SU-DHL-6 (cell line): ENCODE results near the gene DTWD1.

ENCODE experiments used
- EZH2phosphoT487 ChIP-seq: fragments of 200-600 bp; sonication (generic), shearing (Covaris generic); conservative IDR thresholded peaks from 2 replicates; pipeline ENCODE4 v1.6.1; 2018; ENCODE audit warnings: mild to moderate bottlenecking, antibody characterized with exemption, low read length, moderate library complexity, mixed read lengths
- TF ChIP-seq, protein P1 (sequence below): fragments of 200-600 bp; sonication (generic); IDR thresholded peaks from one replicate; pipeline ENCODE4 v1.5.1; 2017; ENCODE audit warnings: antibody characterized with exemption, mild to moderate bottlenecking, low read length, moderate library complexity; ENCODE audit not compliant: insufficient read depth, poor library complexity, severe bottlenecking

DNA sequence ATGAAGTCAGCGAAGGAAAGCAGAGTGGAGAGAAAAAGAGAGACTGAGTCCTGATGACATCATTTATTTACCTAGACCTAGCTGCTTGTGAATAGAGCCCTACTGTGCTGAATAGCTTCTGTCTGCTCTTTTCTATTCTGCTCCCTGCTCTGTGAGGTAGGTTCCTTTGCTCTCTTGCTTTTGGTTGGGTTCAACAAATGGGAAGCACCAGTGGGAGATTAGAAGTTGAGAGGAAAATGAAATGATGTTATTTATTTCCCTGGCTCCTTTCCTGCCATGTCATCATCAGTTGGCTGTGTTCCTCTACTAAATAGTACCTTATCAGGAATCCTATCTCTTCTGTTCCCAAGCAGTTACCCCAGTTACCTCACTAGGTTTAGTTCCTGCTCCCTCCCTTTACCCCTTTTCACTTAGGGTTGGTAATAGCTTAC lies 23.5 kb downstream of the DTWD1 start:
- TF ChIP-seq EZH2phosphoT487: no peak
- TF ChIP-seq, protein P1, sequence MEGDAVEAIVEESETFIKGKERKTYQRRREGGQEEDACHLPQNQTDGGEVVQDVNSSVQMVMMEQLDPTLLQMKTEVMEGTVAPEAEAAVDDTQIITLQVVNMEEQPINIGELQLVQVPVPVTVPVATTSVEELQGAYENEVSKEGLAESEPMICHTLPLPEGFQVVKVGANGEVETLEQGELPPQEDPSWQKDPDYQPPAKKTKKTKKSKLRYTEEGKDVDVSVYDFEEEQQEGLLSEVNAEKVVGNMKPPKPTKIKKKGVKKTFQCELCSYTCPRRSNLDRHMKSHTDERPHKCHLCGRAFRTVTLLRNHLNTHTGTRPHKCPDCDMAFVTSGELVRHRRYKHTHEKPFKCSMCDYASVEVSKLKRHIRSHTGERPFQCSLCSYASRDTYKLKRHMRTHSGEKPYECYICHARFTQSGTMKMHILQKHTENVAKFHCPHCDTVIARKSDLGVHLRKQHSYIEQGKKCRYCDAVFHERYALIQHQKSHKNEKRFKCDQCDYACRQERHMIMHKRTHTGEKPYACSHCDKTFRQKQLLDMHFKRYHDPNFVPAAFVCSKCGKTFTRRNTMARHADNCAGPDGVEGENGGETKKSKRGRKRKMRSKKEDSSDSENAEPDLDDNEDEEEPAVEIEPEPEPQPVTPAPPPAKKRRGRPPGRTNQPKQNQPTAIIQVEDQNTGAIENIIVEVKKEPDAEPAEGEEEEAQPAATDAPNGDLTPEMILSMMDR: no peak
